NCI-H446 (cell line): ENCODE measurements around the gene GARIN5A.
A peak's percentile ranks its signal among the peaks of the same experiment; 100 is the strongest.

ENCODE experiments used
- DNase-seq, 2 experiments: peaks; one replicate each; lab custom pipeline; 2025; lab: John Stamatoyannopoulos, UW

The GARIN5A gene

GRCh38 chr19:50476224-50476906 is at the start of gene GARIN5A, which contains the start of gene EMC10:
Gene GARIN5A (minus strand): TSS chr19:50476848. CDS start chr19:50476388, 460 bp downstream.
Gene EMC10 (plus strand): TSS chr19:50476507. CDS start chr19:50476545, 38 bp downstream.
- peak; percentile 38 to 80 for DNase-seq

- DNase-seq, result no peak
These were observed 46.2 kb upstream of the GARIN5A start for GRCh38 chr19:50522881-50523280.

GRCh38 chr19:50520822-50521465 is 44.3 kb upstream of the GARIN5A start:
- no peak for DNase-seq

GRCh38 chr19:50519006-50519575 is 42.4 kb upstream of the GARIN5A start:
- DNase-seq, result no peak

GRCh38 chr19:50518091-50519005 is 41.7 kb upstream of the GARIN5A start:
- no peak for DNase-seq

DNA sequence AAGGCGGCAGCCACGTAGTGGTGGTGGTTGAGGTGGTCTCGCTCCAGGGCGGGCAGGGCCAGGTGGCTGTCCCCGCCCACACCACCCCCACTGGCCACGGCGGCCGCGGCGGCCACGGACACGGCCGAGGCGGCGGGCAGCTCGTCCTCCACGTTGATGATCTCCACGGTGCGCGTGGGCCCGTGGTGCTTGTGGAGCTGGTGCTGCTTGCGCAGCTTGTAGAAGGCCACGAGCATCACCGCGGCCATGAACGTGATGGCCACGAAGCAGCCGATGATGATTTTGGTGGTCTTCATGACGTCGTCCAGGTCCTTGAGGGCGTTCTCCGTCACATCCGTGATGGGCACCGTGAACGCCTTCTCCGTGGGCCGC is 41.0 kb upstream of the GARIN5A start:
- DNase-seq, result no peak

DNA sequence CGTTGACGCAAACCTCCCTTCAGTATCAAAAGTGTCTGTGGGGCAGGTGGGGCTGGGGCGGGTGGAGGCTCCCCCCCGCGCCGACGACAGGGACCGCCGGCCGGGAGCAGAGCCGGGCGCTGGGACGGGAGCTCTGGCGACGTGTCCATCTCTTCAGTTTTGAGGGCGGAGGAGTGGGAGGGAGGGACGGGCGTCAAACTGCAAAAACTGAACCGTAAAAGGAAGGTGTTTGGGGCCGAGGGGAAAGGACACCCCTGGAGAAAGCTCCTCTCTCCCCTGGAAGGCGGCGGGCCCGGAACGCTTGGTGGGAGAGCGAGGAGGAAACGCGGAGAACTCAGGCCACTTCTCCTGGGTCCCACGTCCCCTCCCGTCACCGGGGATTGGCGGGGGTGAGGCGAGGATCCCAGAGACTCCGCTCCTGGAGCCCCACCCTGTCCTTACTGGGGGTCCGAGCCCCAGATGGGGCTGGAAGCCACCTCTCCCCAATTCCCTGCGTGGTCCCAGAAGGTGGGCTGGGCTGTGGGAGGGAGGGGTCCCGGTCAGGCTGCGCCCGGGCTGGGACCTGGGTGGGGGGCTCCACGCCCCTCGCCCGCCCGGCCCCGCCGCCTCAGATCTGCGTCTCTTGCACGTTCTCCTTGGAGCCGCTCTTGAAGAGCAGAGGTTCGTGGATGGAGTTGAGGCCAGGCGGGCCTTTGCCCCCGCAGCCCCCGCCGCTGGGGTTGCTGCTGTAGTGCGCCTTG is 40.5 kb upstream of the GARIN5A start:
- DNase-seq, result no peak

DNA sequence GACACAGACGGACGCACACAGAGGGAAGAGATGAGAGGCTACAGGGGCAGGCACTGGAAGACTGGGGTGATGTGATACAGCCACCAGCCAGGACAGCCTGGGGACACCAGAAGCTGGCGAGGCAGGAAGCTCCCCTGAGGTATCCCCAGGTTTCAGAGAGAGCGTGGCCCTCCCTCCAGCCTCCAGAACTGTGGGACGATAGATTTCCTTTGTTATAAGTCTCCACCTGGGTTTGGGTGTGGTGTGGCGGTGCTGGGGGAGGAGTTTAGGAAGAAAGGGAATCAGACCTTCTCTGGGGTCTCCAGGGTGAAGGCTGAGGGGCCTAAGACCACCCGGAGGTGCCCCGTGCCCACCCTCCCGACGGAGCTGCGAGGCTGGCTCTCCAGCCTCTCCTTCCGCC is 39.8 kb upstream of the GARIN5A start:
- no peak for DNase-seq

DNA sequence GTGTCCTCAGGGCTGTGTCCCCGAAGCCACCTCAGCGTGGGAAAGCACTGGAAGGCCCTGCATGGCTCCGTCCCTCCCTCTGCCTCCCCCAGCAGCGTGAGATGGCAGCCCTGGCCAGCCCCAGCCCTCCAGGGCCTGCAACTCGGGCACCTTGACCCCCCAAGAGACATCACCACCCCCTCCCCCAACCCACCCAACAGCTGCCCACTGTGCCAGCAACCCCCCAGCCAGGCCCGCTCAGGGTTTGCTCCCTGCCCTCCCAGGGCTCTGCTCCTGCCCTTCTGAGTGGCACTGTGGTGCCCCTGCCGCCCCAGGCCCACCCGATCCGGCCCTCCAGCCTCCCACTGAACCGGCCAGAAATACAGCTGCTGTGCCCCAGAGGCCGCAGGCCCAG is 38.5 kb upstream of the GARIN5A start:
- no peak for DNase-seq

DNA sequence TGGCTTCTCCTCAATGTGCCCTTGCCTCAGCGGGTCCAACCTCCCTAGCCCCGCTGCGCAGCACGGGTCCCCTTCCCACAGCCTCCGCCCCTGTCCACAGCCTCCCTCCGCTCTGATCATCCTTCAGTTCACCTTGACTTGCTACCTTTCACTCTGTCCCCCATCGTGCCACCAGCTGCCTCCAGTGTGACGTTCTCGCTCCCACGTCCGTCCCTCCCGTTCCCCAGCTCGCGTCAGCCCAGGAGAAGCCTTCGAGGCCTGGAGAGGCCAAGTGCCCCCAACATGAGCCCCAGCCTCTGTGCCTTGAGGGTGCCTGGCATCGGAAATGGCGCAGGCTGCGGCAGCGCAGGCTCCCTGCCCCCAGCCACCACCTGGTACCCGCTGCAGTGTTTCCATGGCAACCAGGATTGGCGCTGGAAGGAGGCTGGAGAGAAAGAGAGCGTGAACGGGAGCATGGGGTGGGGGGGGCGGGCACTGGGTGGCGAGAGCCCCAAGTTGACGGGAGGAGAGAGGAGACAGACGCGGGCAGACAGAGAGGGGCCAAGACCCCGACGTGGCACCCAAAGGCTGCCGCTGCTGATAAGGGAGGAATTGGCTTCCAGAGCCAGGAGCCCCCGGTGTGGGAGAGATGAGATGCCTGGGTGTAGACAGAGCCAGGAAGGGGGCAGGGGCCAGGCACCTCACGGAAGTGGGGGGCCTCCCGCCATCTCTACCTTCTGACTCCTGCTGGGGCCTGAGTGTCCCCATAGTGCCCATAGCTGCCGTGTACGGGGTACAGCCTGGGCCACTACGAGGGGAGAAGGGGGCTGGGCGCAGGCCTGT is 37.9 kb upstream of the GARIN5A start:
- peak in 1 of 2 experiments; percentile 46 for DNase-seq

GRCh38 chr19:50513746-50514345 is 37.2 kb upstream of the GARIN5A start, which contains the start of gene ASPDH:
Gene ASPDH (minus strand): TSS chr19:50513913. CDS start chr19:50513823, 90 bp downstream.
- peak in 1 of 2 experiments; percentile 11 for DNase-seq

DNA sequence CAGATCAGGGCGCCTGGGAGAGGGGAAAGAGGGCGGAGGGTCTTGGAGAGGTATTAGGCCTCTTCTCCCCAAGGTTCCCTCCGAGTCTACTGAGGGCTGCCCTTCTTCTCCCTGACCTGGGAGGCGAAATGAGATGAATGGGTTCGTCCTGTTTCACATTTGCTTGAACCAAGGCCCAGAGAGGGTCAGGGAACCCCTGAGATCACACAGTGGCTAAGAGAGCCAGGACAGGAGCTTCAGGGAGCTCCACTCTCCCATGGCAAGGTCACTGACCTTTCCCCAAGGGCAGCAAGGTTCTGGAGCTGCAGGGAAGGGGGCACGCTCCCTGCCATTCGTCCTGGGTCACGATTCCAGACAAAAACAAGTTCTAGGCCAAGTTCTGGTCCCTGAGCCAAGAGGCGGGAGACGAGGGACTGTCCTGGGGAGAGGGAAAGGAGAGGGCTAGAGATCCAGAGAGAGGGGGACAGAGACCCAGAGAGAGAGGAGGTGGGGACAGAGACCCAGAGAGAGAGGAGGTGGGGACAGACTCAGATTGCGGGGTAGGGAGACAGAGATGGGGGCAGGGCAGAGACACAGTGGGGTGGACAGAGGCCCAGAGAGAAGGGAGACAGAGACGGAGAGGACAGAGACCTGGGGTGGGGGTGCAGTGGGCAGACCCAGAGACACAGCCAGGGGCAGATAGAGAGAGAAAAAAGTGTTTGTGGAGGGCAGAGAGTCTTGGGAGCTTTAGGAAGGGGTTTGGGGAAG is 36.5 kb upstream of the GARIN5A start:
- no peak for DNase-seq

DNA sequence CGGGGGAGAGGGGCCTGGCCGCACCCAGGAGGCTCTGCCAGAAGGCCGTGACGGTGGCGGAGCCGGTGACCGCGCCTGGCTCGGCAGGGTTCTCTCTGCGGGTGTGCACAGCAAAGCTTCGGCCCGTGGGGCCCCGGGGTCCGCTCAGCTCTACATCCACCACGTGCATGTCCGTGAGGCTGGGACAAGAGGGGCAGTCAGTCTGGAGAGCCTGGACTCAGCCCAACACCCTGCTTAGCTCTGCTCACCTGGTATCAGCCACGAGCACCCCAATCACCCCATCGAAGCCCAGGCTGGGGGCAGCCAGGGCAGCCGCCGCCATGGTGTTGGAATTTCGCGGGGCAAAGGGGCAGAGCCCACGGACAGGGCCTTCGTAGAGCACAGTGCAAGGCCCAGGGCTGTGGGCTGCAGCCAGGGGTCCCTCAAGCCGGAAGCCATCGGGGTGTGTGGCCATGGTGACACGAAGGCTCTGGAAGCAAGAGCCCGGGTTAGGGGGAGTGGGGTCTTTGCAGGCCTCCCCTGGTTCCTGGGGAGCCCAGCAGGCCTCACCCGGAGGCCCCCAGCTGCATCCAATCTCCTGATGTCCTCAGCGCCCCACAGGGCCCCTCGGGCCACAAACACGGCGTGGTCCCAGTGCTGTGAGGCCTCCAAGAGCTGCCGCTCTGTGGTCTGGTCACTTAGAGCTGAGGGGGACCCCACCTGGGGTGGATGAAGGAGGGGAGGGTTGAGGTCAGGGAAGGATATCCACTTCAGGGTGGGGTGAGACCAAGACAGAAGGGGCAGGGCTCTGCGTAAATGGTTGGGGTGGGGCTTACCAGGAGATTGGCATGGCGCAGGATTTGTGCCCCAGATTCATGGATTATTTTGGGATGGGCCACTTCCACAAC is 35.7 kb upstream of the GARIN5A start:
- no peak for DNase-seq

DNA sequence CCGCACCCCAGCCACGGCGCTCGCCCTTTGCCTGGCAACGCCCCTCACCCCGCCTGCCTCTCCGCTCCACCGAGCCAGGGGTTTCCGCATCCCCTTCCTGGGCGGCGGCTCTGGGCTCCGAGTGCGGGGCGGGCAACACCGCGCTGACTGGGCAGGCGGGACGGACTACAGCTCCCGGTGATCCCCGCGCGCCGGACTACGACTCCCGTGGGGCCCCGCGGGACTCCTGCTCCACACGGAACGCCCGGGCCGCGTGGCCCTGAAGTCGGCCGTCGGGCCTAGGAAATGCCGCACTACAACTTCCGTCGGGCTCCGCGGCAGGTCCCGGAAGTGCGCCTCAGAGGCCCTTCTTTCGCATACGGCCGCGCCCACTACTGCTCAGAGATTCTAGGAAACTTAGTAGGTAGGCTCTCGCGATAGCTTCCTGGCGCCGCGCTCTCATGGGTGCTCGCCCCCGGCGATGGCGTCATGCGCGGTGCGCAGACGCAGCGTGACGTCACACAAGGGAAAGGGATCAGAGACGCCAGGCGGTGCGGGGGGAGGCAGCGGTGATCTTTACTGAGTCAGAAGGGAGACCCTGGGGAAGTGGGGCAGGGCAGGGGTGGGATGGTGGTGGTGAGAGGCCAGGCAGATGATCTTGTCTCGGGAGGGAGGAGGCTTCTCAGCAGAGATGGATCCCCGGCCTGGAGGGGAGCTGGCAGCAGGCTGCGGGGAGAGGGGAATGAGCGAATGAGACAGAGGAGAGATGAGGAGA is 34.6 kb upstream of the GARIN5A start, which contains the start of gene JOSD2:
Gene JOSD2 (minus strand): TSS at position 123 of the 754 bp plus-strand sequence. CDS start 760 bp downstream, outside the sequence.
- peak; percentile 92 to 99 for DNase-seq

DNA sequence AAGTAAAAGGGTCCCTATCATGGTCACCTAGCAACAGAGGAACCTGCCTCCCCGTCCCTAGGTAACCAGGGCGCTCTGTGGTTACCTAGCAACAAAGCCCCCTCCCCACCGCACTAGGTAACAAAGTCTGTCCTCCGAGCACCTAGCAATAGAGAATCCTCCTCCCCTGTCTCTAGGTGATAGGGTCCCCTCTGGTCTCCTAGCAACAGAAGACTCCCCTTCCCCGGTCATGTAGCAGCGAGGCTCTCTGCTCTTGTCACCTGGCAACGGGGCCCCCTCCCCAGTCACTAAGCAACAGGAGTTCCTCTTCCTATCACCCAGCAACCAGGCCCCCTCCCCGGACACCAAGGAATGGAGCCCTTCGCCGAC is 34.0 kb upstream of the GARIN5A start:
- DNase-seq, result no peak

- DNase-seq, result no peak
These were observed 33.5 kb upstream of the GARIN5A start for GRCh38 chr19:50510121-50510670.

- no peak for DNase-seq
These were observed 32.7 kb upstream of the GARIN5A start for GRCh38 chr19:50509366-50509765.
